Osteocyte (in vitro differentiated cells): ENCODE measurements around the gene PAIP2. TPM values are rescaled to one million over a fixed set of nuclear protein-coding genes. Genes with fewer than 3 reads are reported as not detected.

Experiments
- DNase-seq: peaks from one replicate; pipeline ENCODE4 v3.0.0; 2021; ENCODE audit warnings: mixed read lengths; ENCODE audit not compliant: unreplicated experiment; ENCODE audit errors: extremely low spot score
- H3K27ac Mint-ChIP-seq: one replicate; pipeline ENCODE4 v1.8.0; 2021; ENCODE audit warnings: mild to moderate bottlenecking, mixed read lengths; ENCODE audit not compliant: unreplicated experiment
- H3K27me3 Mint-ChIP-seq: one replicate; pipeline ENCODE4 v1.8.0; 2021; ENCODE audit warnings: mixed read lengths; ENCODE audit not compliant: unreplicated experiment
- H3K36me3 Mint-ChIP-seq: one replicate; pipeline ENCODE4 v1.8.0; 2021; ENCODE audit warnings: mixed read lengths; ENCODE audit not compliant: unreplicated experiment
- H3K4me1 Mint-ChIP-seq: one replicate; pipeline ENCODE4 v1.8.0; 2021; ENCODE audit warnings: mixed read lengths; ENCODE audit not compliant: unreplicated experiment
- H3K4me3 Mint-ChIP-seq: one replicate; pipeline ENCODE4 v1.8.0; 2021; ENCODE audit warnings: mild to moderate bottlenecking, moderate library complexity, mixed read lengths; ENCODE audit not compliant: unreplicated experiment
- H3K9me3 Mint-ChIP-seq: one replicate; pipeline ENCODE4 v1.8.0; 2021; ENCODE audit warnings: mixed read lengths; ENCODE audit not compliant: unreplicated experiment
- total RNA-seq: library from RNA; stranded (reverse); gene quantifications from 2 replicates; pipeline ENCODE4 v1.2.1, GENCODE V29; 2021
- TF ChIP-seq, protein P1 (sequence below): fragments of 200-600 bp; sonication (generic); IDR thresholded peaks from 2 replicates; pipeline ENCODE4 v1.5.0; 2021; ENCODE audit warnings: antibody characterized with exemption, mild to moderate bottlenecking, moderate library complexity

PAIP2 gene
- total RNA-seq, 1 donor from 2014 or later = 71.8 TPM

DNA sequence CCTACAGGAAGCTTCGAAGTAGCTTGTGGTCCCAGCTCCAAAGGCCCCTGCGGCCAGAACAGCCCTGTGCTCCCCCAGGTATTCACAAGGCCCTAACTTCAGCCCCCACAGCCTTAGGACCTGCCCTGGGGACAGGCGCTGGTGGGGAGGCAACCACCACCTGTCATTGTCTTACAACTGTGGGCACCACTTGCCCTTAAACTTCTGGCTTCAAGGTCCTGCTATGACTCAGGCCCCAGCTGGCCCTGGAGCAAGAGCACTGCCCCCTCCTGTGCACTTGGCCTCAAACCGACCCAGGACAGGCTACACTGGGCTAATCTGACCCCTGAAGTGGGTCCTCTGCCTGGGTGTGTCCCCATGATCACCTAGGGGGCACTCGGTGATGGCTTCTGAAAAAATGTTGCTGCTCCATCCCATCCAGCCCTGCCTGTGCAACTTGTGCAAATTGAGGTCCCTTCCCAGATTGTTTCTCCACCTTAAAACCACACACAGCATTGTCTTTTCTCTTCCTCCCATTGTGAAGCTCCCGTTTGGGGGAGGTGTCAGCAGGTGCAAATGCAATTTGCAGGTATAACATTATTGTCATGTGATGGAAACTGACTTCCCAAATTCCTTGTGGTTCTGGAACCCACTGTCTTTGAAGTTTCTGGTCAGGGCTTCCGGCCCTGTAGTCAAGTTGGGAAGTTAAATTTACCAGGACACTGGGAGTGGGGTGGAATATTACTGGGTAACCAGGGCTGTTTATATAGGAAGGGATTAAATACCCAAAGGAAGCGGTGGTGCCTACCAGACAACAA, 54.4 kb downstream of the PAIP2 start:
- Mint-ChIP-seq H3K27ac (no peak overlapping the region), H3K36me3 (peaks cover 6% of the 10 kb centered on the region), H3K9me3 (no peaks in the 10 kb centered on the region), H3K4me1 (peaks cover 24% of the 10 kb centered on the region), H3K27me3 (no peaks in the 10 kb centered on the region), H3K4me3 (no peak overlapping the region)
- TF ChIP-seq, protein P1, sequence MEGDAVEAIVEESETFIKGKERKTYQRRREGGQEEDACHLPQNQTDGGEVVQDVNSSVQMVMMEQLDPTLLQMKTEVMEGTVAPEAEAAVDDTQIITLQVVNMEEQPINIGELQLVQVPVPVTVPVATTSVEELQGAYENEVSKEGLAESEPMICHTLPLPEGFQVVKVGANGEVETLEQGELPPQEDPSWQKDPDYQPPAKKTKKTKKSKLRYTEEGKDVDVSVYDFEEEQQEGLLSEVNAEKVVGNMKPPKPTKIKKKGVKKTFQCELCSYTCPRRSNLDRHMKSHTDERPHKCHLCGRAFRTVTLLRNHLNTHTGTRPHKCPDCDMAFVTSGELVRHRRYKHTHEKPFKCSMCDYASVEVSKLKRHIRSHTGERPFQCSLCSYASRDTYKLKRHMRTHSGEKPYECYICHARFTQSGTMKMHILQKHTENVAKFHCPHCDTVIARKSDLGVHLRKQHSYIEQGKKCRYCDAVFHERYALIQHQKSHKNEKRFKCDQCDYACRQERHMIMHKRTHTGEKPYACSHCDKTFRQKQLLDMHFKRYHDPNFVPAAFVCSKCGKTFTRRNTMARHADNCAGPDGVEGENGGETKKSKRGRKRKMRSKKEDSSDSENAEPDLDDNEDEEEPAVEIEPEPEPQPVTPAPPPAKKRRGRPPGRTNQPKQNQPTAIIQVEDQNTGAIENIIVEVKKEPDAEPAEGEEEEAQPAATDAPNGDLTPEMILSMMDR = no peak
- no peak for DNase-seq

DNA sequence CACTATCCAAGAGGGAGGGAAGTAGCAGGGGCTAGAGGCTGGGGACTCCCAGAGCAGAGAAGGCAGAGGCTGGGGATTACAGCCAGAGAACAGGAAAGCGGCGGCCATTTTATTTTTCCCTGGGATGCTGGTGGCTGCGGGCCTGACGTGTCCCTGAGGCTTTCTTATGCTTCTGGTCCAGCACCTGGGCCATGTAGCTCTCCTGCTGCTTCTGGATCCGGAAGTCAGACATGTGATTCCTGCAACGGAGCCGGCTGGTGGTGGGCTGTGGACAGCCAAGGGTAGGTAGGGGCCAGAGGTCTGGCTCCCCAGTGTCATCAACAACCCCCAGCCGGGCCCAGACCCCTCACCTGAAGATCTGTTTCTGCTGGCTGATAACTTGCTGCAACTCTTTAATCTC, 55.0 kb downstream of the PAIP2 start:
- no peak for DNase-seq
- no peaks in the 10 kb centered on the region for H3K27me3 Mint-ChIP-seq
- H3K27ac Mint-ChIP-seq = no peak overlapping the region
- H3K4me1 Mint-ChIP-seq = peaks cover 19% of the 10 kb centered on the region
- peaks cover 6% of the 10 kb centered on the region for H3K36me3 Mint-ChIP-seq
- no peaks in the 10 kb centered on the region for H3K9me3 Mint-ChIP-seq
- no peak overlapping the region for H3K4me3 Mint-ChIP-seq
- TF ChIP-seq, protein P1 = no peak

DNA sequence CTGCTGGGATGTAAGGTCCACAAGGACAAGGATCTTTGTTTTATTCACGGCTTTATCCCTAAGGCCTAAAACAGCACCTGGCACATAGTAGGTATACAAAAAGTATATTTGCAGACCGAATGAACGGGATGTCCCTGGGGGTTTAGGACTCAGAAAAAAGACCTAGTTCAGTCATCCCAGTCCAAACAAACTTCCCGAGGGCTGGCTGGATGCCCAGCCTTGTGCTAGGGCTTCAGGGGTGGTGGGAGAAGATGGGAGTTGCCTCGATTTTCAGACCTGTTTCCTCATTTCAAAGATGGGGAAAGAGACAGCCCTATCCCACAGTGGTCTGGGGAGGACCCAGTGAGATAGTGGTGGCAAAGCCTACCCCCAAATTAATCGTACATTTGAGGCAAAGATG, 56.3 kb downstream of the PAIP2 start:
- DNase-seq = no peak
- Mint-ChIP-seq H3K9me3 (no peaks in the 10 kb centered on the region), H3K4me3 (no peak overlapping the region), H3K27ac (no peak overlapping the region), H3K27me3 (no peaks in the 10 kb centered on the region), H3K36me3 (peaks cover 6% of the 10 kb centered on the region), H3K4me1 (peaks cover 17% of the 10 kb centered on the region)
- TF ChIP-seq, protein P1 = no peak

DNA sequence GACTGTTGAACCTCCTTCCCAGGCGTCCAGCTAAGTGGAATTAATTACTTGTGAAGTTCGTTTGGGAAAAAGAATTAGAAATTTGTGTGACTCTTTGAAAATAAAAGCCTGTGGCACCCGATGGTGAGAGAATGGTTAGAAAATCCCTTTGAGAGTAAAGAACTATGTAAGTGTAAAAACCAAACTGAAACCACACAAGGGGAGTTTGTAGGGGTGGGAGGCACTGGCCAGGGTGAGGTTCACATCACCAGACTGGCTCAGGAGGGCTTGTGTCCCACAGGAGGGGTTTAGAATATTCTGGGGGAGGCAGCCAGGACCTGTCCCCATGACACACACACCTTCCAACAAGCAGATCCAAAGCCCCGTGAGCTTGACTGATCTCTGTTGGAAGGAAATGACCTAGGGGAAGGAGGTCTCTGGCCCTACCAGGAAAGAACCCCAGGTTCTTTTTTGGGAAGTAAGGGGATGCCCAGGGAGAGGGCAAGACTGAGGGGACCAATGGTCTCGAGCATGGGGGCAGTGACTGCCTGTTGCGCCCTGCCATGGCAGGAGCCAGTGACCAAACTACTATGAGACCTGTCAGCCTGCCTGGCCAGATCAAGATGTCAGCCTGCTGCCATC, 58.0 kb downstream of the PAIP2 start:
- no peaks in the 10 kb centered on the region for H3K27me3 Mint-ChIP-seq
- peaks cover 24% of the 10 kb centered on the region for H3K4me1 Mint-ChIP-seq
- no peaks in the 10 kb centered on the region for H3K9me3 Mint-ChIP-seq
- H3K4me3 Mint-ChIP-seq = no peak overlapping the region
- no peak overlapping the region for H3K27ac Mint-ChIP-seq
- TF ChIP-seq, protein P1 = no peak
- no peak for DNase-seq
- H3K36me3 Mint-ChIP-seq = peaks cover 6% of the 10 kb centered on the region

DNA sequence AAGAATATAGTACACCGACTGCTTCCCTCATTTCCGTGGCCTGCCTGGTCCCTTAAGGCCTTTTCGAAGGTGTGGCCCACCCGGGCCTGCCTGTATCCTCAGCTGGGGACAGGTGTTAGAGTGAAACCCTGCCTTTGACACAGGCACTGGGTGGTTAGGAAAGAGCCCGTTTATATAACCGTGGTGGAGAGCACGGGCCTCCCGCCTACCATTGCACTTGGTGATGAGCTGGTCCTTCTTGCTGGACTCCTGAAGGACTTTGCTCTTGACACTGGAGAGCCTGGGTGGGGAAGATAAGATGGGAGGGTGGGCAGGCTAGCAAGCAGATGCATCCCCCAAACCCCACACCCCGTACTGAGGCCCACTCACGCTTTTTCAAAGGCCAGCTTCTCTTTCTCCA, 59.9 kb downstream of the PAIP2 start:
- TF ChIP-seq, protein P1 = no peak
- no peak for DNase-seq
- Mint-ChIP-seq H3K4me1 (peaks cover 33% of the 10 kb centered on the region), H3K36me3 (peaks cover 6% of the 10 kb centered on the region), H3K27ac (no peak overlapping the region), H3K27me3 (no peaks in the 10 kb centered on the region), H3K4me3 (no peak overlapping the region), H3K9me3 (no peaks in the 10 kb centered on the region)
